Renal cortex interstitium (tissue), 11 donors: Measurements from ENCODE around the gene BORCS8. TPM values are rescaled to one million over a fixed set of nuclear protein-coding genes. Genes with fewer than 3 reads are reported as not detected.
A peak's percentile ranks its signal among the peaks of the same experiment; 100 is the strongest.
"Not testable (repeated sequence)": the region's sequence is repeated elsewhere in the genome, so short reads cannot be mapped to it uniquely, and the experiment has no call there.

Experiments
- DNase-seq, 11 donors: peaks; one replicate each; pipeline ENCODE4 v3.0.0-alpha.2; 2013; ENCODE audit warnings: low read depth in 9 of 11, low spot score in 4 of 11; ENCODE audit errors: extremely low read depth in 1 of 11
- polyA plus RNA-seq, 3 donors: library from polyadenylated mRNA; unstranded; fragments of 120-200 nt; gene quantifications; one replicate each; pipeline ENCODE4 v1.2.1, GENCODE V29; 2013; ENCODE audit not compliant: insufficient read length in 3 of 3

Gene BORCS8
- polyA plus RNA-seq, 3 donors = 14.8 to 30.0 (median 19.3) TPM

- DNase-seq = no peak
Observed at GRCh38 chr19:19169236-19170052, 22.5 kb downstream of the BORCS8 start.

GRCh38 chr19:19167612-19168011, 24.3 kb downstream of the BORCS8 start:
- DNase-seq = no peak

- no peak for DNase-seq
Observed at GRCh38 chr19:19165396-19165795, 26.6 kb downstream of the BORCS8 start.

GRCh38 chr19:19162495-19162894, 29.5 kb downstream of the BORCS8 start:
- DNase-seq = no peak

GRCh38 chr19:19160461-19161035, 31.4 kb downstream of the BORCS8 start:
- no peak for DNase-seq

- DNase-seq = no peak
Observed at GRCh38 chr19:19159534-19159933, 32.4 kb downstream of the BORCS8 start.

- DNase-seq = no peak
Observed at GRCh38 chr19:19157808-19158207, 34.1 kb downstream of the BORCS8 start.

GRCh38 chr19:19155495-19156219, 36.3 kb downstream of the BORCS8 start:
- no peak for DNase-seq

- no peak for DNase-seq
Observed at GRCh38 chr19:19154768-19155494, 37.0 kb downstream of the BORCS8 start.

GRCh38 chr19:19152668-19153384, 39.1 kb downstream of the BORCS8 start:
- DNase-seq = no peak

- no peak for DNase-seq
Observed at GRCh38 chr19:19151418-19151817, 40.5 kb downstream of the BORCS8 start.

GRCh38 chr19:19149435-19149834, 42.5 kb downstream of the BORCS8 start:
- DNase-seq = no peak

- DNase-seq = not testable (repeated sequence)
Observed at GRCh38 chr19:19148504-19148903, 43.4 kb downstream of the BORCS8 start.

- no peak for DNase-seq
Observed at GRCh38 chr19:19147344-19147743, 44.6 kb downstream of the BORCS8 start.

GRCh38 chr19:19146865-19147264, 45.1 kb downstream of the BORCS8 start:
- DNase-seq = no peak

- peak in 7 of 11 donors; percentile 30 to 65 (median 48) for DNase-seq
Observed at GRCh38 chr19:19145684-19146608, 46.0 kb downstream of the BORCS8 start.

GRCh38 chr19:19145281-19145680, 46.7 kb downstream of the BORCS8 start:
- no peak for DNase-seq

- DNase-seq = no peak
Observed at GRCh38 chr19:19142347-19142746, 49.6 kb downstream of the BORCS8 start.
